SU-DHL-6 (cell line): Measurements from ENCODE around the gene CCL22.

ENCODE experiments used
- H2AFZ ChIP-seq: fragments of 200-600 bp; sonication (generic); 2 replicates; pipeline ENCODE4 v1.6.1; 2014; ENCODE audit warnings: low read depth, mild to moderate bottlenecking, moderate library complexity, mixed read lengths, antibody characterized with exemption, low read length; ENCODE audit not compliant: severe bottlenecking
- H3F3A ChIP-seq: fragments of 200-600 bp; shearing (Covaris generic); 2 replicates; pipeline ENCODE4 v1.6.0; 2016; ENCODE audit warnings: antibody characterized with exemption, mild to moderate bottlenecking; ENCODE audit not compliant: insufficient read depth
- H3K27ac ChIP-seq: fragments of 200-600 bp; sonication (generic); 2 replicates; pipeline ENCODE4 v1.5.1; 2016; ENCODE audit warnings: low read depth, mild to moderate bottlenecking, low read length, moderate library complexity, mixed read lengths
- H3K27me3 ChIP-seq: fragments of 200-600 bp; sonication (generic), shearing (Covaris generic); 2 replicates; pipeline ENCODE4 v1.6.0; 2014; ENCODE audit warnings: mild to moderate bottlenecking, low read length
- H3K36me3 ChIP-seq: fragments of 200-600 bp; sonication (generic); 2 replicates; pipeline ENCODE4 v1.6.1; 2014; ENCODE audit warnings: mild to moderate bottlenecking, low read length, mixed read lengths
- H3K4me2 ChIP-seq: fragments of 300-600, 200-600 bp; shearing (Covaris generic), sonication (generic); 2 replicates; pipeline ENCODE4 v1.6.0; 2014; ENCODE audit warnings: low read length, low read depth, mild to moderate bottlenecking; ENCODE audit not compliant: poor library complexity, severe bottlenecking
- H3K4me3 ChIP-seq: fragments of 200-600 bp; sonication (generic); 2 replicates; pipeline ENCODE4 v1.5.1; 2014; ENCODE audit warnings: antibody characterized with exemption, low read length, mild to moderate bottlenecking, mixed read lengths; ENCODE audit not compliant: insufficient read depth, poor library complexity, severe bottlenecking
- H3K79me2 ChIP-seq: fragments of 200-600 bp; sonication (generic); 2 replicates; pipeline ENCODE4 v1.6.1; 2014; ENCODE audit warnings: mild to moderate bottlenecking, low read length, moderate library complexity; ENCODE audit not compliant: insufficient read depth
- H3K9ac ChIP-seq: fragments of 200-600 bp; sonication (generic); 2 replicates; pipeline ENCODE4 v1.7.0; 2014; ENCODE audit warnings: mild to moderate bottlenecking, low read length
- H3K9me2 ChIP-seq: fragments of 200-600 bp; sonication (generic); replicated peaks from 2 replicates; pipeline ENCODE4 v1.6.1; 2014; ENCODE audit warnings: low read length; ENCODE audit not compliant: insufficient read depth
- H3K9me3 ChIP-seq: fragments of 200-600 bp; sonication (generic); 2 replicates; pipeline ENCODE4 v1.6.1; 2014; ENCODE audit warnings: low read length, mixed read lengths; ENCODE audit not compliant: insufficient read depth
- H4K20me1 ChIP-seq: fragments of 200-600 bp; sonication (generic); 2 replicates; pipeline ENCODE4 v1.6.1; 2014; ENCODE audit warnings: low read depth, mild to moderate bottlenecking, antibody characterized with exemption, low read length, moderate library complexity, mixed read lengths
- CTCF ChIP-seq: fragments of 200-600 bp; sonication (generic); IDR thresholded peaks from one replicate; pipeline ENCODE4 v1.5.1; 2017; ENCODE audit warnings: antibody characterized with exemption, mild to moderate bottlenecking, low read length, moderate library complexity; ENCODE audit not compliant: insufficient read depth, poor library complexity, severe bottlenecking
- EZH2phosphoT487 ChIP-seq: fragments of 200-600 bp; sonication (generic), shearing (Covaris generic); conservative IDR thresholded peaks from 2 replicates; pipeline ENCODE4 v1.6.1; 2018; ENCODE audit warnings: mild to moderate bottlenecking, antibody characterized with exemption, low read length, moderate library complexity, mixed read lengths

The CCL22 gene

DNA sequence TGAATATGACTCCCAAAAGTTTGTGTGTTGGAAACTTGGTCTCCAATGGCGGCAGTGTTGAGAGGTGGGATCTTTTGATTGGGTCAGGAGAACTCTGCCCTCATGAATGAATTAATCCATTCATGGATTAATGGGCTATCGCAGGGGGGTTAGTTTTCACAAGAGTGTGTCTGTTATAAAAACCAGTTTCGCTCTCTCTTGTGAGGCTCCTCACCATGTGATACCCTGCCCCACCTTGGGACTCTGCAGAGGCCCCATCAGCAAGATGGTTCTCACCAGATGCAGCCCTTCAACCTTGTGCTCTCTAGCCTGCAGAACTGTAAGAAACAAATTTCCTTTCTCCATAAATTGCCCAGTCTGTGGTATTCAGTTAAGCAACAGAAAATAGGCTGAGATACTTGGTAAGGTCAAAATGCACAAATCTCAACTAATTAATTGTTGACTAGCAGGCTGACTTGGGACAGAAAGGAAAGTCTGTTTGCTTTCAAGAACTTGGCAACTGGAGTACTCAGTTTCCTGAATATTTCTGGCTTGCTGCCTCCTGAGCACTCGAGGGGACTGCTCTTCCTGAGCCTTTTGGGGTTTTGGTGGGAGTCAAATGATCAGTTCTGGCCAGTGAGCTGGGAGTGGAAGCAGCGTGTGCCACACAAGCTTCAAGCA is 32.2 kb downstream of the CCL22 start:
- Histone ChIP-seq H3F3A (no peaks in the 10 kb centered on the region), H3K36me3 (no peaks in the 10 kb centered on the region), H3K4me2 (no peak overlapping the region), H3K9ac (no peak overlapping the region), H3K27me3 (no peaks in the 10 kb centered on the region), H2AFZ (no peak overlapping the region), H3K4me3 (no peak overlapping the region), H4K20me1 (no peaks in the 10 kb centered on the region), H3K79me2 (no peaks in the 10 kb centered on the region), H3K9me3 (no peaks in the 10 kb centered on the region), H3K9me2 (no peaks in the 10 kb centered on the region), H3K27ac (no peak overlapping the region)
- TF ChIP-seq EZH2phosphoT487 (no peak), CTCF (no peak)

DNA sequence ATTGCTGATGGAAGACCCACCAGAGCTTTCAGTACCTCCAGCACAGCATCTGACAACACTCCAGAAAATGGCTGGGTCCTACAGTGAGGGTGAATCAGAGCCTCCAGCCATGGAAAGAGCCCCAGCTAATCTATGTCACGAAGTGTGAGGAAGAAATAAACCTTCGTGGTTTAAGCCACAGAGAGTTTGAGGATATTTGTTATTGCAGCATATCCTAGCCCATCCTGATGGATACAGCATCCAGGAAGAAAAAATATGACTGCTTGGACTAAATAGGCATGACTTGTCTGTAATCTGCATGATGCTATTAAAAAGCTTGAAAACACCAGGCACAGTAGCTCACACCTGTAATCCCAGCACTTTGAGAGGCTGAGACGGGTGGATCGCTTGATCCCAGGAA is 32.7 kb downstream of the CCL22 start:
- Histone ChIP-seq H3K4me2 (no peak overlapping the region), H3K36me3 (no peaks in the 10 kb centered on the region), H3F3A (no peaks in the 10 kb centered on the region), H3K9me3 (no peaks in the 10 kb centered on the region), H3K9ac (no peak overlapping the region), H3K79me2 (no peaks in the 10 kb centered on the region), H4K20me1 (no peaks in the 10 kb centered on the region), H3K4me3 (no peak overlapping the region), H3K27me3 (no peaks in the 10 kb centered on the region), H3K27ac (no peak overlapping the region), H2AFZ (no peak overlapping the region), H3K9me2 (no peaks in the 10 kb centered on the region)
- no peak for TF ChIP-seq CTCF
- no peak for TF ChIP-seq EZH2phosphoT487

- H3F3A ChIP-seq = no peaks in the 10 kb centered on the region
- H4K20me1 ChIP-seq = no peaks in the 10 kb centered on the region
- no peaks in the 10 kb centered on the region for H3K79me2 ChIP-seq
- H3K36me3 ChIP-seq = no peaks in the 10 kb centered on the region
- H3K9me2 ChIP-seq = no peaks in the 10 kb centered on the region
- no peak overlapping the region for H3K4me3 ChIP-seq
- H3K9ac ChIP-seq = no peak overlapping the region
- no peak overlapping the region for H3K4me2 ChIP-seq
- no peaks in the 10 kb centered on the region for H3K27me3 ChIP-seq
- TF ChIP-seq EZH2phosphoT487 = no peak
- TF ChIP-seq CTCF = no peak
- no peak overlapping the region for H3K27ac ChIP-seq
- no peak overlapping the region for H2AFZ ChIP-seq
- no peaks in the 10 kb centered on the region for H3K9me3 ChIP-seq
Observed at GRCh38 chr16:57391708-57392107, 33.1 kb downstream of the CCL22 start.
